ENCODE measurements around the gene MIPEP.
A peak's percentile ranks its signal among the peaks of the same experiment; 100 is the strongest.

MIPEP gene

GRCh38 chr13:23715762-23716235 is 173.4 kb downstream of the MIPEP start:
- Mint-ChIP-seq H3K27ac (no peak overlapping the region), H3K9me3 (no peaks in the 10 kb centered on the region), H3K4me1 (peaks cover 19% of the 10 kb centered on the region), H3K27me3 (peaks cover 15% of the 10 kb centered on the region), H3K36me3 (no peaks in the 10 kb centered on the region), H3K4me3 (no peak overlapping the region)
- no peak for DNase-seq
- CTCF ChIA-PET: interaction anchor here (0.9 to 1.3 kb wide), 2 partner anchors 23 to 155 kb away, joined by 3 read pairs; no protein-coding TSS in a partner anchor

- Mint-ChIP-seq H3K9me3 (no peaks in the 10 kb centered on the region), H3K4me3 (no peak overlapping the region), H3K36me3 (no peaks in the 10 kb centered on the region), H3K27me3 (peaks cover 15% of the 10 kb centered on the region), H3K27ac (no peak overlapping the region), H3K4me1 (peaks cover 19% of the 10 kb centered on the region)
- DNase-seq: no peak
- CTCF ChIA-PET: interaction anchor here (0.9 to 1.3 kb wide), 2 partner anchors 22 to 156 kb away, joined by 3 read pairs; no protein-coding TSS in a partner anchor
Measured at GRCh38 chr13:23715092-23715761, 174.0 kb downstream of the MIPEP start.

- no peak for DNase-seq
- CTCF ChIA-PET: no interaction called here
- Mint-ChIP-seq H3K36me3 (no peaks in the 10 kb centered on the region), H3K4me3 (no peak overlapping the region), H3K27ac (no peak overlapping the region), H3K4me1 (peaks cover 19% of the 10 kb centered on the region), H3K9me3 (no peaks in the 10 kb centered on the region), H3K27me3 (peaks cover 15% of the 10 kb centered on the region)
Measured at GRCh38 chr13:23714672-23715071, 174.5 kb downstream of the MIPEP start.

GRCh38 chr13:23711355-23711754 is 177.8 kb downstream of the MIPEP start:
- no peaks in the 10 kb centered on the region for H3K36me3 Mint-ChIP-seq
- DNase-seq: no peak
- CTCF ChIA-PET: no interaction called here

GRCh38 chr13:23710366-23710765 is 178.8 kb downstream of the MIPEP start:
- H3K9me3 Mint-ChIP-seq: no peaks in the 10 kb centered on the region

More at GRCh38 chr13:23711355-23711754, 177.8 kb downstream of the MIPEP start:
- Mint-ChIP-seq H3K9me3 (no peaks in the 10 kb centered on the region), H3K4me1 (no peaks in the 10 kb centered on the region), H3K27ac (no peak overlapping the region), H3K4me3 (no peak overlapping the region), H3K27me3 (peaks cover 15% of the 10 kb centered on the region)

GRCh38 chr13:23709536-23709935 is 179.7 kb downstream of the MIPEP start:
- Mint-ChIP-seq H3K27me3 (peaks cover 12% of the 10 kb centered on the region), H3K36me3 (no peaks in the 10 kb centered on the region), H3K4me3 (no peak overlapping the region), H3K9me3 (no peaks in the 10 kb centered on the region), H3K27ac (no peak overlapping the region), H3K4me1 (no peaks in the 10 kb centered on the region)
- CTCF ChIA-PET: no interaction called here
- no peak for DNase-seq

More at GRCh38 chr13:23710366-23710765, 178.8 kb downstream of the MIPEP start:
- CTCF ChIA-PET: no interaction called here
- no peak overlapping the region for H3K4me3 Mint-ChIP-seq
- no peak overlapping the region for H3K27ac Mint-ChIP-seq
- no peaks in the 10 kb centered on the region for H3K4me1 Mint-ChIP-seq
- DNase-seq: no peak
- H3K27me3 Mint-ChIP-seq: peaks cover 15% of the 10 kb centered on the region
- H3K36me3 Mint-ChIP-seq: no peaks in the 10 kb centered on the region

GRCh38 chr13:23707674-23708073 is 181.5 kb downstream of the MIPEP start:
- no peaks in the 10 kb centered on the region for H3K27me3 Mint-ChIP-seq
- CTCF ChIA-PET: interaction anchor here (0.7 to 1.4 kb wide), 3 partner anchors 11 to 240 kb away, joined by 3 to 4 read pairs (median 4); no protein-coding TSS in a partner anchor
- DNase-seq: no peak
- no peaks in the 10 kb centered on the region for H3K4me1 Mint-ChIP-seq
- no peak overlapping the region for H3K4me3 Mint-ChIP-seq
- H3K36me3 Mint-ChIP-seq: no peaks in the 10 kb centered on the region
- H3K9me3 Mint-ChIP-seq: no peaks in the 10 kb centered on the region
- no peak overlapping the region for H3K27ac Mint-ChIP-seq

- no peak for DNase-seq
- no peaks in the 10 kb centered on the region for H3K36me3 Mint-ChIP-seq
- CTCF ChIA-PET: no interaction called here
Measured at GRCh38 chr13:23705583-23705982, 183.6 kb downstream of the MIPEP start.

GRCh38 chr13:23703246-23703860 is 185.8 kb downstream of the MIPEP start:
- Mint-ChIP-seq H3K4me1 (no peaks in the 10 kb centered on the region), H3K9me3 (no peaks in the 10 kb centered on the region), H3K27me3 (no peaks in the 10 kb centered on the region), H3K27ac (no peak overlapping the region), H3K36me3 (no peaks in the 10 kb centered on the region), H3K4me3 (no peak overlapping the region)
- DNase-seq: no peak
- CTCF ChIA-PET: no interaction called here

More at GRCh38 chr13:23705583-23705982, 183.6 kb downstream of the MIPEP start:
- Mint-ChIP-seq H3K27ac (no peak overlapping the region), H3K4me3 (no peak overlapping the region), H3K9me3 (no peaks in the 10 kb centered on the region), H3K4me1 (no peaks in the 10 kb centered on the region), H3K27me3 (no peaks in the 10 kb centered on the region)

GRCh38 chr13:23701636-23702035 is 187.6 kb downstream of the MIPEP start:
- Mint-ChIP-seq H3K4me3 (no peak overlapping the region), H3K27ac (no peak overlapping the region), H3K4me1 (peaks cover 11% of the 10 kb centered on the region), H3K27me3 (no peaks in the 10 kb centered on the region), H3K9me3 (no peaks in the 10 kb centered on the region), H3K36me3 (no peaks in the 10 kb centered on the region)
- no peak for DNase-seq
- CTCF ChIA-PET: no interaction called here

- H3K4me3 Mint-ChIP-seq: no peak overlapping the region
- no peaks in the 10 kb centered on the region for H3K27me3 Mint-ChIP-seq
- DNase-seq: no peak
- H3K4me1 Mint-ChIP-seq: peaks cover 16% of the 10 kb centered on the region
- H3K9me3 Mint-ChIP-seq: no peaks in the 10 kb centered on the region
- CTCF ChIA-PET: no interaction called here
- no peaks in the 10 kb centered on the region for H3K36me3 Mint-ChIP-seq
- H3K27ac Mint-ChIP-seq: no peak overlapping the region
Measured at GRCh38 chr13:23701186-23701585, 188.0 kb downstream of the MIPEP start.

GRCh38 chr13:23699271-23699670 is 189.9 kb downstream of the MIPEP start:
- CTCF ChIA-PET: interaction anchor here (0.9 kb wide), 1 partner anchor 9 kb away, joined by 3 read pairs; no protein-coding TSS in a partner anchor
- Mint-ChIP-seq H3K4me1 (peaks cover 27% of the 10 kb centered on the region), H3K27ac (no peak overlapping the region), H3K36me3 (no peaks in the 10 kb centered on the region), H3K9me3 (no peaks in the 10 kb centered on the region), H3K27me3 (peaks cover 3% of the 10 kb centered on the region), H3K4me3 (no peak overlapping the region)
- DNase-seq: no peak

- no peaks in the 10 kb centered on the region for H3K36me3 Mint-ChIP-seq
- CTCF ChIA-PET: interaction anchor here (0.8 kb wide), 1 partner anchor 30 kb away, joined by 3 read pairs; no protein-coding TSS in a partner anchor
Measured at GRCh38 chr13:23697772-23698313, 191.4 kb downstream of the MIPEP start.

GRCh38 chr13:23696610-23697009 is 192.6 kb downstream of the MIPEP start:
- H3K36me3 Mint-ChIP-seq: no peaks in the 10 kb centered on the region
- no peaks in the 10 kb centered on the region for H3K9me3 Mint-ChIP-seq
- peak overlapping the region; percentile 89 for H3K27ac Mint-ChIP-seq
- peaks cover 3% of the 10 kb centered on the region for H3K27me3 Mint-ChIP-seq
- DNase-seq: no peak
- H3K4me3 Mint-ChIP-seq: peak overlapping the region; percentile 56
- CTCF ChIA-PET: interaction anchor here (0.9 kb wide), 1 partner anchor 12 kb away, joined by 4 read pairs; no protein-coding TSS in a partner anchor
- peaks cover 27% of the 10 kb centered on the region for H3K4me1 Mint-ChIP-seq

More at GRCh38 chr13:23697772-23698313, 191.4 kb downstream of the MIPEP start:
- peaks cover 27% of the 10 kb centered on the region for H3K4me1 Mint-ChIP-seq
- H3K4me3 Mint-ChIP-seq: no peak overlapping the region
- no peak overlapping the region for H3K27ac Mint-ChIP-seq
- peaks cover 3% of the 10 kb centered on the region for H3K27me3 Mint-ChIP-seq
- H3K9me3 Mint-ChIP-seq: no peaks in the 10 kb centered on the region
- no peak for DNase-seq
